Activated CD4-positive, CD25-positive, alpha-beta regulatory T cell treated with anti-CD3 and anti-CD28 coated beads, Interleukin-2, amount 50 U/mL, for 16 hours (primary cell): ENCODE data around the gene PNPLA7.
"Not testable (repeated sequence)": the region's sequence is repeated elsewhere in the genome, so short reads cannot be mapped to it uniquely, and the experiment has no call there.

ENCODE experiments used
- DNase-seq: peaks from one replicate; pipeline ENCODE4 v3.0.0-alpha.2; 2020; ENCODE audit warnings: low read depth, low spot score

Gene PNPLA7

DNA sequence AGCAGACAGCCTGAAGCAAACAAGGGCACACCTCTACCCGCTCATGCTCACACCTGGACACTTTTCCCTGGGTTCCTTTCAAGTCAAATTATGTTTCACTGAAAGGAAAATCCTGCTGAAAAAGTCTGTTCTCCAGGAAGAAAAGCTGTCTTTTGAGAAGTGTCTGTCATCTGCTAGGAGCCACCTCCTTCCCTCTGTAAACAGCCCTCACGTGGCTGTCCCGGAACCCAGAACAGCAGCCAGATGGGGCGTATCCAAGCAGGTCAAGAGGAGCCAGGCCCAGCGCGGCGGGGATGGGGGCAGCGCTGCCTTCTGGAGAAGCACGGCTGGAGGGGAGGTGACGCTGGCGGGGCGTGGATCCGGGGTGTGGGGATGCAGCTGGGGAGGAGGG is at the start of gene PNPLA7:
TSS of gene PNPLA7 (minus strand) at position 172 of the 391 bp plus-strand sequence. CDS start 205 bp downstream, outside the sequence.
- peak; percentile 14 for DNase-seq

DNA sequence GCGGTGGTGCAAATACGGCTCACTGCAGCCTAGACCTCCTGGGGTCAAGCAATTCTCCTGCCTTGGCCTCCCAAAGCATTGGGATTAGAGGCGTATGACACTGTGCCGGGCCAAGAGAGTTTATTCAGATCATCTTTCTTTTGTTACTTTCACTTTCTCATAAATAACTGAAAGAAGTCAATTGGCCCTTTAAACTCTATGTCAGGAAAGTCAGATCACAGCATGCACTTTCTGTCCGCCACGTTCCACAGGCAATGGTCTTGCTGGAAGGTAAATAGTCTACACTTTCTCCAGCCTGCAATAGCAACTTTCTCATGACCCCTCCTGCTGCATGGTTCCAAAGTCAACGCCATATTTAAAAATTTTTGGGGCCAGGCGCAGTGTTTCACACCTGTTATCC is 48.7 kb upstream of the PNPLA7 start:
- DNase-seq: no peak

DNA sequence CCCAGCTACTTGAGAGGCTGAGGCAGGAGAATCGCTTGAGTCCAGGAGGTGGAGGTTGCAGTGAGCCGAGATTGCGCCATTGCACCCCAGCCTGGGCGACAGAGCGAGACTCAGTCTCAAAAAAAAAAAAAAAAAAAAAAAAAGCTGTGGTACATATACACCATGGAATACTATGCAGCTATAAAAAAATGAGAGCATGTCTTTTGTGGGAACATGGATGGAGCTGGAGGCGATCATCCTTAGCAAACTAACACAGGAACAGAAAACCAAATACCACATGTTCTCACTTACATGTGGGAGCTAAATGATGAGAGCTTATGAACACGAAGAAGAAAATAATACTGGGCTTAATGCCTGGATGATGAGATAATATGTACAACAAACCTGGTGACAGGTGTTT is 46.4 kb upstream of the PNPLA7 start:
- not testable (repeated sequence) for DNase-seq

DNA sequence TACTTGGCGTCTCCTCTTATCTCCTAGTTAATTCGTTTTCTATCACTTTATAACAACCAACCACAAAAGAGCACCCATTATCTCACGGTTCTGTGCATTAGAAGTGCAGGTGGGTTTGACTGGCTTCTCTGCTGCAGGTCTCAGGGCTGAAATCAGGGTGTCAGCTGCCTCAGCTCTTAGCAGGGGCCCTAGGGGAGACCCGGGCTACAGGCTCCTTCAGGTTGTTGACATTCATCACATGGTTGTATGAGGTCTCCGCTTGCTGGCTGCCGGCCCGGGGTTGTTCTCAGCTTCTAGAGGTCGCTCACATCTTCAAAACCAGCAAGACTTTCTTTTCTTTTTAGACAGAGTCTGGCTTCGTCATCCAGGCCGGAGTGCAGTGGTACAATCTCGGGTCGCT is 43.0 kb upstream of the PNPLA7 start:
- no peak for DNase-seq

DNA sequence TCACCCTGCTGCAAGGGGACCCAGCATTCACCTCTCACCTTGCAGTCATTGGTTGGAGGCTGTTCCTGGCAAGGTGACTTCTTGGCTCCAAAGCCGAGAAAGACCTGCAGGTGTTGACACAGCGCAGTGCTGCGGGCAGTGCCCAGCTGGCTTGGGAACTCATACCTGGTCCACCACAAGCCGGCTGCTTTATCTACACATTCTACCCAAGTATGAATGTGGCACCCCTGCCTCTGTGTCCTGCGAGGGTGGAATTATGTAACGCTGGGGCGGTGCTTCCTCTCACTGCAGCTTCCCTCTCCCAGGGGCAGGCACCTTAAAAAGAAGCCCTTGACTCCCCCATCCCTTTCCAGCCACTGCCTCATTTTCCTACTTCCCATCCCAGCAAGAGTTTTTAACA is 42.6 kb upstream of the PNPLA7 start:
- no peak for DNase-seq

DNA sequence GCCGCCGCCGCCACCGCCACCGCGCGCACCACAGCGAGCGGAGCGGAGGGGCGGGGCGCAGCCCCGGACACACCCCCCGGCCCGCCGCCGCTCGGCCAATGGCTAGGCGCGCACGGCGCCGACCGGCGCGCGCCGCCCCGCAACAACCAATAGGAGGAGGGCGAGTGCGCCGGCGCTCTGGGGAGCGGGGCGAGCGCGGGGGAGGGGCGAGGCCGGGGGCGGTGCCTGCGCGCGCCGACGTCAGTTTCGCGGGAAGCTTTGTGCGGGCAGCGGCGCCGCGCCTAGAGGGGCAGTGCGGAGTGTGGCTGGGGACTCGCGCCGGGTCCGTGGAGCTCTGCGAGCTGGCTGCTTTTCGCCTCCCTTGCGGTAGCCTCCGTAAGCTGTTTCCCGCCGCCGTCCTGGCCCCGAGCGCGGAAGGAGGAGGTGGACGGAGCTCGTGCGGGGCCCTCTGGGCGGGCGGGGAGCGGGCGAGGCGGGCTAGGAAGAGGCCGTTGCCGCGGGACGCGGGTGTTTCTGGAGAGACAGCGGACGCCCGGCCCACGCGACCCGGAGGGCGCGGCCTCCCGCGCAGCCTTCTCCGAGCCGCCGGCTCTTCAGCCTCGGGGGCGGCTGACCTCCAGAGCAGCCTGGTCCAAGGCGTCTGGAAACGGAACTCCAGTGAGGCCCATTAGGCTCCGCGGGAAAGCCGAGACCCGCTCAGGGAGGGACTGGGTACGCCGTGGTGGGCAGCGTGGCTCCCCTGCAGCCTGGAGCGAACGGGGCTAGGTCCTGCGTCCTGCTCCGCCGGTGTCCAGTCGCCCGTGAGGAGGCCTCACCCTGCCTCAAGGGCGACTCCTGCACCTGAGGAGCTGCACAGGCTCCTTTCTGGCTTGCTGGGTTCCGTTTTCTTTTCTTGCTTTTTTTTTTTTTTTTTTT is 40.5 kb upstream of the PNPLA7 start, which contains the start of gene ZMYND19:
TSS of gene ZMYND19 (minus strand) at position 44 of the 915 bp plus-strand sequence. CDS start 249 bp downstream, outside the sequence.
- peak; percentile 82 for DNase-seq

DNA sequence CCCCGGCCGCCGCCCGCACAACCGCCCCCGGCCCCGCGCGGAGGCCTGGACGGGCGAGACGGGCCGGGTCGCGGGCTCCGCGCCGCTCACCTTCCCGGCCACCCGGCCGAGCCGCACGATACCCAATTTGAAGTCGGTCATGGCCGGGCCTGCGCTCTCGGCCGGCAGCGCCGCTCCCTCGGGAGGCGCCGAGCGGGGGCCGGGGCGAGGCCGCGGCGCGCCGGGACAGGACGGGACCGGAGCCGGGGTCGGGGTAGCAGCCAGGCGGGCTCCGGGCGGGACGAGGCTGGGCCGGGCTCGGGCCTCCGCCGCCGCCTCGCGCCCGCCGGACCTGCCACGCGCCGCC is 39.9 kb upstream of the PNPLA7 start:
- DNase-seq: no peak

GRCh38 chr9:137589441-137590122 is 39.4 kb upstream of the PNPLA7 start:
- DNase-seq: no peak

DNA sequence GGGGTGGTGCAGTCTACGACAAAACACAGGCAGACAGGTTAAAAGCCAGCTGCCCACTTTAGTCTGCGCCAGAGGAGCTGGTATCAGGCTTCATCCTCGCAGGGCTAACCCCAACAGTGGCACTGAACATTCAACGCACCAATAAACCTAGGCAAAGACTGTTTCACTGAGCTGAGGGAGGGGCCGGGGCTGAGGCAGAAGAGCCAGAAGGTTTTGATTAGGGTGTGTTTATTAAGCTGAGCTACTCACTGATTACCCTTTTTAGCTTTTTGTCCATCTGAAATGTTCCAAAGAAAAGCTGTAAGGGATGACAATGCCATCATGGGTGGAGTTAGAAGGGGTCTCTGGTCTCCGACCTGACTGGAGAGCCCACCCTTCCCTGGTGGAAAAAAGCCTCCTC is 38.7 kb upstream of the PNPLA7 start:
- DNase-seq: no peak

DNA sequence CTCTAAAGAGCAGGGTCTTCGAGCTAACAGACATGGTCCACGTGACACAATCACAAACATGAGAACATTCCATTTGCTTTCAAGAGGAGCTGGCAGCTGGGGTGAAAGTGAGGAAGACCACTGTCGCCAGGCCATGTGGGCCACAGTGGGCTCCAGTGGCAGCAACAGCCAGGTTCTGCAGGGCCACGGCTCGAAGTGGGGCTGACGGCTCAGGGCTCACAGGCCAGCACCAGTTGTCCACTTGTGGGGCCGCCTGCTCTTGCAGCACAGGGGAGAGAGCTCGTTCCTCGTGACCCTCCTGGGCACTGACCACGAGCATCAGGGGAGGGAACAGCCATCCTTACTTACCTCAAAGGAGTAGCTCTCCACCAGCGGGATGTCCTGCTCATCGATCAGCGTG is 38.1 kb upstream of the PNPLA7 start:
- DNase-seq: no peak

- no peak for DNase-seq
Measured at GRCh38 chr9:137586854-137587253, 36.7 kb upstream of the PNPLA7 start.

GRCh38 chr9:137583957-137584356 is 33.8 kb upstream of the PNPLA7 start:
- no peak for DNase-seq

GRCh38 chr9:137583347-137583746 is 33.1 kb upstream of the PNPLA7 start:
- no peak for DNase-seq

DNA sequence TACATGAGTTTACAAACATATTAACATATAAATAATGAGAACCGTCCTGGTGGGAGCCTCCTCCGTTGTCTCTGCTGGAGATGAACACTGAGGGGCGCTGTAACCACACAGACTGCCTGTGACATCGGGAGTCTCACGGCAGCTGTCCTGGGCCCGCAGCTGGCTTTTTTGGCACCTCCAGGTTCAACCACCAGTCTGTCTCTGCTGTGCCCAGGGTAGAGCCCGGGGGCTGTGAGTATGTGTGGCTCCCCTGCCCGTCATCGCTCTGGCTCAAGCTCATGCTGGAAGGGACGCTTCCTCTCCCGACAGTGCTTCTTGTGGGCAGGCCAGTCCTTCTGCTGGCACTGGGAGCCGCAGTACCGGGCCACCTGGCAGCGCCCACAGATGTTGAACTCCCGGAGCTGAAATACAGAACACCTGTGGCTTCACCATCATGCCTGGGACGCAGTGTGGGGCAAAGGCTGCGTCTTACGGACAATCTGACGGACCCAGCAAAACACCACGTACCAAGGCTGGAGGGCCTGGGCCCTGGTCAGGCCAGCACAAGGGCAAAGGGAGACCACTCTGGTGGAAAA is 32.2 kb upstream of the PNPLA7 start:
- no peak for DNase-seq

DNA sequence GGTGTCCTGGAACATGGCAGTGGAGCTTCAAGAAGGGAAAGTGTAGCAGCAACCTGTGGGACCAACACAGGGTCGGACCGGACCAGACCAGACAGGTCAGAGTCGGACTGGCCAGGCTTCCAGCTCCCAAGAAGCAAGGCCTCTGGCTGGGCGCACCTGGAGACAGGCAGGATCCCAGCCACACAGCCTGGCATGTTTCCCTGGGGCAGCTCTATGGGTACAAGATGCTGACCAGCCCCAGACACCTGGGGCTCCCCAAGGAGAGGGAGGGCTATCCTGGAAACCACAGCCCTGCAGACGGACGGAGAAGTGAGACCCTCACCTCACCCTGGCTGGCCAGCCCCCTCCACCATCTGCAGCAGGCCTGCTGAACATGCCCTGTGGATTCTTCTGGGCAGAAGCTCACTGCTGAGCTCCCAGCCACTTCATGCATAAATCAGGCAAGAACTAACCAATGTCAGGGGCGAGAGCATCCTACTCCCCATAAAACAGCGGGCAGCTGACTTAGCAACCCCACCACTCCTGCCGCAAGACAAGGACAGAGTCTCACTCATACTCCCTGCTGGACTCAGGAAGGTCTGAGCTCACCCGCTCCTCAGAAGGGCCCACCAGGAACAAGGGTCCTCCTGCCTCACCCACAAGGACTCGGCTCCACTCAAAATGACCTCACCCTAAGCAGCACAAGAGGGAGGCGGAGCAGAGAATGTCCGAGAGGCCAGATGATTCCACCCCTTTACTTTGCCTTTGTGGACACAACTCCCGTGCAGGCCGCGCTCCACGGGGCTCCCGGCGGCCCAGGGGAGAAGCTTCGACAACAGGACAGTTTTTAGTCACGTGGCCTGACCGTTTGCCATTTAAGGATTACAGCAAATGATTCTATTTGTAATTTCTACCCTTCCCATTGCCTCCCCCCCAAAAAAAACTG is 31.4 kb upstream of the PNPLA7 start:
- DNase-seq: no peak

DNA sequence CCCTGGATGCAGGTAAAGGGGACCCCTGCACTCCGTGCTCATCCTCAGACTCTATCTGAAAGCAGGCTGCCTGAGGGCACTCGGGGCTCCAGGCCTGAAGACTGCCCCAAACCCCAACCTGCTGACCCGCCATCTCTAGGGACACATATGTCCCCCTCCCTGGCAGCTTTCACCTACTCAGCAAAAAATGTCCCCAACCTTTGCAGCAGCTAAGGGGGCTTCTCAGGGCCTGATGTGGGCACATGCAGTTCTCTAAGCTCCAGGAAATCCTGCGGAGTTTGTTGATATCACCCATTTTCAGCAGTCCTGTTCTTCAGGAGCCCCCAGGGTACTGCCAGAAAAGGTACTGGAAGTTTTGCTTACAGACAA is 30.7 kb upstream of the PNPLA7 start:
- DNase-seq: no peak

DNA sequence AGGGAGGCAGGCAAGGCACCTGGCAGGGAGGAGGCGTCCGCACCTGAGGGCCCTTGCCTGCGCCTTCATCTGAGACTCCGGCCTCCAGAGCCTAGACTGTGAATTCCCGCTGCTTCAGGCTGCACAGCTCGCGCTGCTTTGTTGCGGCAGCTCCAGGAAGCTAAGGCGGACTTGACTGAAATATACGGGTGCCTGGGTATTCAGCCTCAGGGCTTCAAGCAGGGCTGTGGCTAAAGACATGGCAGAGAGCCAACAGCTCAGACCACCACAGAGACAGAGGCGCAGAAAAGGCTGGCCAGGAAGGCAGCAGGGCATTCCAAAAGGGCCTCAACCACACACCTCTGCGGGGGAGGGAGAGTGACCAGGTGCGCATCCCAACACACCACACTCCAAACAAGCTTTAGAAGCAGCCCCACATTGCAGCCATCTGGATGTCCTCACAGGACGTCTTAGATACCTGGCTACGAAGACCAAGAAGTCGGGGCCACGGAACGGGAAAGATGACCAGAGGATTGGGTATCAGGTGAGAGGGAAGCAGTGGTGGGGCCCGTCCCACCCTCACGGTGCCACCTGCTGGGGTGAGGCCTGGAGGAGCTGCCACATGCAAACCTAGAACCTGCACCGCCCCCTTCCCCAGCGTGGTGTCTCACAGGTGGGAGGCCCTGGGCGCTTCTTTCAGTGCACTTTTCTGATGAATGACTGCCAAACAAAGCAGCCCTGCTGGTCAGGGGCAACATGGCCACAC is 30.2 kb upstream of the PNPLA7 start:
- DNase-seq: no peak

DNA sequence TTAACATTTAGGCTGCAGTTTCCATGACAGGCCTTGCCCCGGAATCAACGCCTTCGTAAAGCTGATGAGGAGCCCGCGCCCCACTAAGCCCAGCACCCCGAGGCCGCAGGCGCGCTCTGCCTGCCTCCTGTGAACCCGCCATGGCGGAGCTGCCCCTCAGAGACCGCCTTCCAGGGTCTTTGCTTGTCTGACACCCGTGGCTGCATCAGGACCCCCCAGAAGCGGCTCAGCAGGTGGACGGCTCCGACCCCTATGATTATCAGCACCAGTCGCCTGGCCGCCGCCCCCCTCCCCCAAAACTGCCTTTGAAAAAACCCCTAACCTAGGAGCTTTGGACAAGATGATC is 29.0 kb upstream of the PNPLA7 start:
- DNase-seq: no peak

DNA sequence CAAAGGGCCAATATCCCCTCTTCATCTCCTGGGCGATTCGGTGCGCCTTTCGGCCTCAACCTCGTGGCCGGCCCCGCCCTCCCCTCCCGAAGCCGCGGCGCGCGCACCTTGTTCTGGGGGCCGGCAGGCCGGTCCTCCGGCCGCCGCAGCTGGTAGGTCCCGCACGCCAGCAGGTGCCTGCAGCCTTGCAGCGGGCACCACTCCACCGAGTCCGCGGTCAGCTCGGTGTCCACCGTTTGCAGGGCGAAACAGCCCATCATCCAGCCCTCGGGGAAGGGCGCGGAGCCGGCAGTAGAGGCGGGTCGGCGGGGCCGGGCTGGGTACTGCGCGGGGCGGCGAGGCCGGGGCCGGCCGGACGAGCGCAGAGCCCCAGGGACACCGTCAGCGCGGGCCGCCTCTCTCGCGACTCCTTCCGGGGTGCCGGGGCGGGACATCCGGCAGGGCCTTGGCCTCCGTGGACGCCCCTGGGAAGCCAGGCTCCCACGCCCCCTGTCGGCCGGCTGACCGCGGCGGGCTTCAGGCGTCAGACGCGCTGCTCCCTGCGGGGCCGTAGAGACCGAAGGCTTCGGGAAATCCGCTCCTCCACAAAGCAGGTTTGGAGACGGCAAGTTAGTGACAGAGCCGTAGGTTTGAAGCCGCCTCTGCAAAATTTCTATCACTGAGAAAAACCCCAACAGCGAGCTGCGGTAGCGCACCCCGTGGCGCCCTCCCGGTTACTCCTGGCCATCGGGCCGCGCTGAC is 28.5 kb upstream of the PNPLA7 start, which contains the start of gene DPH7:
TSS of gene DPH7 (minus strand) at position 408 of the 741 bp plus-strand sequence. CDS start at position 260, 148 bp downstream.
- DNase-seq: peak; percentile 94
